ENCODE data around the gene LY6G6C. TPM values are rescaled to one million over a fixed set of nuclear protein-coding genes. Genes with fewer than 3 reads are reported as not detected.

Gene LY6G6C
- total and polyA plus RNA-seq, 2 of the 13 experiments (the other 11 are each of a cell fraction or from before 2014, with no cell fraction given) = 0.15 TPM; not detected in 1

GRCh38 chr6:31739639-31740396 is 18.3 kb upstream of the LY6G6C start, which contains the start of gene MSH5 (continued):
- TF ChIP-seq USF2 (IDR thresholded peaks at IDR 0.05; ENCODE audit: low read depth, low read length) (no peak), USF2 (CRISPR knock-in tag; IDR thresholded peaks at IDR 0.05; ENCODE audit: borderline replicate concordance) (no peak; the same call in 1 of the 2 replicates), MZF1 (CRISPR knock-in tag; IDR thresholded peaks at IDR 0.05; ENCODE audit: borderline replicate concordance) (peak; percentile 46; the same call in 1 of the 2 replicates), ATF4 (CRISPR knock-in tag; IDR thresholded peaks at IDR 0.05) (peak; percentile 60 to 76; a peak in 3 of 4 replicates), ZNF337 (CRISPR knock-in tag; IDR thresholded peaks at IDR 0.05; ENCODE audit: borderline replicate concordance, low read depth) (peak; percentile 95), TBP (CRISPR knock-in tag; IDR thresholded peaks at IDR 0.05) (no peak), PRMT3 (CRISPR knock-in tag; IDR thresholded peaks at IDR 0.05; ENCODE audit: borderline replicate concordance, low read depth) (peak; percentile 99), ZNF740 (CRISPR knock-in tag; IDR thresholded peaks at IDR 0.05) (0 out of 2 replicates have a peak, but pooled peaks have one; percentile 73), RARG (CRISPR knock-in tag; IDR thresholded peaks at IDR 0.05; ENCODE audit: low read depth) (no peak), NR1H2 (CRISPR knock-in tag; IDR thresholded peaks at IDR 0.05; ENCODE audit: borderline replicate concordance, low read depth) (0 out of 2 replicates have a peak, but pooled peaks have one; percentile 94), RELA (CRISPR knock-in tag; IDR thresholded peaks at IDR 0.05) (no peak), ZNF317 (CRISPR knock-in tag; IDR thresholded peaks at IDR 0.05) (peak; percentile 90)
- TF ChIP-seq, protein P1, sequence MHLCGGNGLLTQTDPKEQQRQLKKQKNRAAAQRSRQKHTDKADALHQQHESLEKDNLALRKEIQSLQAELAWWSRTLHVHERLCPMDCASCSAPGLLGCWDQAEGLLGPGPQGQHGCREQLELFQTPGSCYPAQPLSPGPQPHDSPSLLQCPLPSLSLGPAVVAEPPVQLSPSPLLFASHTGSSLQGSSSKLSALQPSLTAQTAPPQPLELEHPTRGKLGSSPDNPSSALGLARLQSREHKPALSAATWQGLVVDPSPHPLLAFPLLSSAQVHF (CRISPR knock-in tag; IDR thresholded peaks at IDR 0.05) = peak; percentile 100
- TF ChIP-seq, protein P2, sequence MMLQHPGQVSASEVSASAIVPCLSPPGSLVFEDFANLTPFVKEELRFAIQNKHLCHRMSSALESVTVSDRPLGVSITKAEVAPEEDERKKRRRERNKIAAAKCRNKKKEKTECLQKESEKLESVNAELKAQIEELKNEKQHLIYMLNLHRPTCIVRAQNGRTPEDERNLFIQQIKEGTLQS (CRISPR knock-in tag; IDR thresholded peaks at IDR 0.05) = peak; percentile 37; the same call in 1 of the 2 replicates
- TF ChIP-seq, protein P3, sequence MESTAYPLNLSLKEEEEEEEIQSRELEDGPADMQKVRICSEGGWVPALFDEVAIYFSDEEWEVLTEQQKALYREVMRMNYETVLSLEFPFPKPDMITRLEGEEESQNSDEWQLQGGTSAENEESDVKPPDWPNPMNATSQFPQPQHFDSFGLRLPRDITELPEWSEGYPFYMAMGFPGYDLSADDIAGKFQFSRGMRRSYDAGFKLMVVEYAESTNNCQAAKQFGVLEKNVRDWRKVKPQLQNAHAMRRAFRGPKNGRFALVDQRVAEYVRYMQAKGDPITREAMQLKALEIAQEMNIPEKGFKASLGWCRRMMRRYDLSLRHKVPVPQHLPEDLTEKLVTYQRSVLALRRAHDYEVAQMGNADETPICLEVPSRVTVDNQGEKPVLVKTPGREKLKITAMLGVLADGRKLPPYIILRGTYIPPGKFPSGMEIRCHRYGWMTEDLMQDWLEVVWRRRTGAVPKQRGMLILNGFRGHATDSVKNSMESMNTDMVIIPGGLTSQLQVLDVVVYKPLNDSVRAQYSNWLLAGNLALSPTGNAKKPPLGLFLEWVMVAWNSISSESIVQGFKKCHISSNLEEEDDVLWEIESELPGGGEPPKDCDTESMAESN (CRISPR knock-in tag; conservative IDR thresholded peaks at IDR 0.05) = peak; percentile 93; the same call in 1 of the 2 replicates
- TF ChIP-seq, protein P4, sequence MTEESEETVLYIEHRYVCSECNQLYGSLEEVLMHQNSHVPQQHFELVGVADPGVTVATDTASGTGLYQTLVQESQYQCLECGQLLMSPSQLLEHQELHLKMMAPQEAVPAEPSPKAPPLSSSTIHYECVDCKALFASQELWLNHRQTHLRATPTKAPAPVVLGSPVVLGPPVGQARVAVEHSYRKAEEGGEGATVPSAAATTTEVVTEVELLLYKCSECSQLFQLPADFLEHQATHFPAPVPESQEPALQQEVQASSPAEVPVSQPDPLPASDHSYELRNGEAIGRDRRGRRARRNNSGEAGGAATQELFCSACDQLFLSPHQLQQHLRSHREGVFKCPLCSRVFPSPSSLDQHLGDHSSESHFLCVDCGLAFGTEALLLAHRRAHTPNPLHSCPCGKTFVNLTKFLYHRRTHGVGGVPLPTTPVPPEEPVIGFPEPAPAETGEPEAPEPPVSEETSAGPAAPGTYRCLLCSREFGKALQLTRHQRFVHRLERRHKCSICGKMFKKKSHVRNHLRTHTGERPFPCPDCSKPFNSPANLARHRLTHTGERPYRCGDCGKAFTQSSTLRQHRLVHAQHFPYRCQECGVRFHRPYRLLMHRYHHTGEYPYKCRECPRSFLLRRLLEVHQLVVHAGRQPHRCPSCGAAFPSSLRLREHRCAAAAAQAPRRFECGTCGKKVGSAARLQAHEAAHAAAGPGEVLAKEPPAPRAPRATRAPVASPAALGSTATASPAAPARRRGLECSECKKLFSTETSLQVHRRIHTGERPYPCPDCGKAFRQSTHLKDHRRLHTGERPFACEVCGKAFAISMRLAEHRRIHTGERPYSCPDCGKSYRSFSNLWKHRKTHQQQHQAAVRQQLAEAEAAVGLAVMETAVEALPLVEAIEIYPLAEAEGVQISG (CRISPR knock-in tag; IDR thresholded peaks at IDR 0.05) = peak; percentile 82
- TF ChIP-seq, protein P5, sequence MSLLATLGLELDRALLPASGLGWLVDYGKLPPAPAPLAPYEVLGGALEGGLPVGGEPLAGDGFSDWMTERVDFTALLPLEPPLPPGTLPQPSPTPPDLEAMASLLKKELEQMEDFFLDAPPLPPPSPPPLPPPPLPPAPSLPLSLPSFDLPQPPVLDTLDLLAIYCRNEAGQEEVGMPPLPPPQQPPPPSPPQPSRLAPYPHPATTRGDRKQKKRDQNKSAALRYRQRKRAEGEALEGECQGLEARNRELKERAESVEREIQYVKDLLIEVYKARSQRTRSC (CRISPR knock-in tag; IDR thresholded peaks at IDR 0.05; ENCODE audit: low read depth) = peak; percentile 99

Measured in HepG2 (cell line).